CD4-positive, alpha-beta T cell treated with Interleukin-17A for 1 hour (primary cell): ENCODE measurements around the gene C10orf88.

Source experiments
- DNase-seq: peaks from one replicate; pipeline ENCODE4 v3.0.0-alpha.2; 2020

Gene C10orf88, protein sequence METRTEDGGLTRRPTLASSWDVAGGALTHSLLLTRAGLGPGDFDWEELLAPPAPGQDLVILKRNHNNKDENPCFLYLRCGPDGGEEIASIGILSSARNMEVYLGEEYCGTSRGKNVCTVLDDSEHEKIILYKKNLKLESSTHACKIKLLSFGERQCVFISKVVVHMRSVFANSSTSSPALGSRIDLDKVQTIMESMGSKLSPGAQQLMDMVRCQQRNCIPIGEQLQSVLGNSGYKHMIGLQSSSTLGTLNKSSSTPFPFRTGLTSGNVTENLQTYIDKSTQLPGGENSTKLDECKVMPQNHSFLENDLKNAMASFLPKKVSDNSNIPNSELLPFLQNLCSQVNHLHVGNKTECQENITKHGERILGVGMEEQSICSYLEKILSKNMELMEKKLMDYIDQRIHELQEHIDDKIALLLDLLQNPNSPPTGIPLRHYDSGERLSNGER

GRCh38 chr10:122953902-122954730, at the start of gene C10orf88:
C10orf88 (minus strand) TSS chr10:122954227; CDS start chr10:122954178, 49 bp downstream.
- DNase-seq, result peak; percentile 99

DNA sequence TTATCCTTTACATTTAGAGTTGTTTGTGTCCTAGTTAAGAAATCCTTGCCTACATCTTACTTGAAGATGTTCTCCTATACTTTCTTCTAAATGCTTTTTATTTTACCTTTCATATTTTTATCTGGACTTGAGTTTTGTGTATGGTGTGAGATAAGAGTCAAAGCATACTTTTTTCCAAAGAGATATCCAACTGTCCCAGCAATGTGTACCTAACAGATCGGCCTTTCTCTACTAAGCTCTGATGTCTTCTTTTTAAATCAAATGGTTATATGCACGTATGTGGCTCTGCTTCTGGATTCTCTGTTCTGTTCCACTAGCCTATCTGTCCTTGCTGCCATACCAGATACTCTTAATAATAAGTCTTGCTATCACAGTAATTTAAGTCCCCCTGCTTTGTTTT, 47.3 kb upstream of the C10orf88 start:
- no peak for DNase-seq

- no peak for DNase-seq
Measured at GRCh38 chr10:123000155-123000554, 46.1 kb upstream of the C10orf88 start.

DNA sequence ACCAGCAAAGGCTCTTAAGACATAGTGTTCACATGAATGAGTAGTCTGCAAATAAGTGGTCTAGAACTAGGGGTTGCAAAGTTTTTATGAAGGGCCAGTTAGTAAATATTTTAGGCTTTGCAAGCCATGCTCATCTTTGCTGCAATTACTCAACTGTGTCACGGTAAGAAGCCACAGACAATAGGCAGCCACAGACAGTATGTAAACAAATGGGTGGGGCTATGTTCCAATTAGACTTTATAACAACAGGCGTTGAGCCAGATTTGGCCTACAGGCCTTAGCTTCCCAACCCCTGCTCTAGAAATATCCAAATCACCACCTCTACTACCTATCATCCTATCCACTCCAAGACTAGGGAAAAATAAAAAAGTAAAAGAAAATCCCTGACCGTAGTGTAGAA, 45.3 kb upstream of the C10orf88 start:
- no peak for DNase-seq

DNA sequence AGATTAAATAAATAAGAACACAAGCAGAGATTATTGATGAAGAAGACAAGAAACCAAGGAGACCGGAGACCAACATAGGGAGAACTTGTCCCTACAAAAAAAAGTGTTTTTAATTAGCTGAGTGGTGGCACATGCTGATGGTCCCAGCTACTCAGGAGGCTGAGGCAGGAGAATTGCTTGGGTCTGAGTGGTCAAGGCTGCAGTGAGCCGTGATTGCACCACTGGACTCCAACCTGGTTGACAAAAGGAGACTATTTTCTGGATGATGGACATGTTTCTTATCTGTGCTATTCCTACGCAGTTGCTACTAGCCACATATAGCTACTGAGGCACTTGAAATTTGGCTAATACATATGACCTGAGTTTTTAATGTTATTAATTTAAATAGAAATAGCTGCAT, 44.9 kb upstream of the C10orf88 start:
- no peak for DNase-seq

GRCh38 chr10:122998360-122998917, 44.4 kb upstream of the C10orf88 start:
- DNase-seq, result no peak

DNA sequence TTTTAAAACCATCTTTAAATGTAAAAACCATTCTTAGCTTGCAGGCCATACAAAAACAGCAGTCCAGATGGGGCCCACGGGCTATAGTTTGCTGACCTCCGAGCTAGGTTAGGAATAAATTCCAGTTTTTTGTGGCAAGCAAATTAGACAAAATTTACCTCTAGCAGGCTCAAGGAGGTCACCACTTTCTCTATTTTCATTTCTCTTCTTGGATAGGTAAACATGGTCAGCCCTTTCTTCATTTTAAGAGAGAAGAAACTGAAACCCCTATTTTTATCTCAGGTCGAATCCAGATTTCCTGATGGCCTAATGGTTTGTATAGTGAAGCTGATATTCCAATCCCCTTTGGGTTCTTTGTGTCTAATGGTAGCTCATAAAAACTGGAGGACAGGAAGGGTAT, 43.8 kb upstream of the C10orf88 start:
- DNase-seq, result no peak

GRCh38 chr10:122995936-122996335, 41.9 kb upstream of the C10orf88 start:
- no peak for DNase-seq

DNA sequence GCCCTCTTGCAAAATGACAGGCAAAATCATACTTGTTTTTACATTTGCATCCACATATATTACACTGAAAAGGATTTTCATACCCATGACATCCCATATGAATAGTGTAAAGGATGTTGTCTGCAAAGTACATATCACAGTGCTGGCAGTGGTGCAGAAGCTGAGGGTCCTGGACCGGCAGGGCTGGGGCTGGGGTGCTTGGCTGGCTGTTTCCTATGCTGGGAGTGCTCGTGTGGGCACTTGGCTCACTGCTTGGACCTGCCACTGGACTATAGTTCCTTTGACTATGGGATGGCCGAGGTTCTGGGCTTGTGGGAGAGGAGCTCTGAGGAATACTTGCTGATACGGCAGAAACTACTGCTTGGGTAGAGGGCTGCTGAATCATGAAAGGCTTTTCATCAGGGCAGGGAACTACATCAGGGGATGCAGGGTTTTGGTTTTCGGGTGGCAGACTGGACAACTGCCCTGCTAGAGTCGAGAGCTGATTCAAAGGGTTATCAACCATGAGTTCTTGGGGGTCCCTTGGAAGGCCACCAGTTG, 39.8 kb upstream of the C10orf88 start:
- no peak for DNase-seq

- no peak for DNase-seq
Measured at GRCh38 chr10:122992031-122992585, 38.1 kb upstream of the C10orf88 start.

DNA sequence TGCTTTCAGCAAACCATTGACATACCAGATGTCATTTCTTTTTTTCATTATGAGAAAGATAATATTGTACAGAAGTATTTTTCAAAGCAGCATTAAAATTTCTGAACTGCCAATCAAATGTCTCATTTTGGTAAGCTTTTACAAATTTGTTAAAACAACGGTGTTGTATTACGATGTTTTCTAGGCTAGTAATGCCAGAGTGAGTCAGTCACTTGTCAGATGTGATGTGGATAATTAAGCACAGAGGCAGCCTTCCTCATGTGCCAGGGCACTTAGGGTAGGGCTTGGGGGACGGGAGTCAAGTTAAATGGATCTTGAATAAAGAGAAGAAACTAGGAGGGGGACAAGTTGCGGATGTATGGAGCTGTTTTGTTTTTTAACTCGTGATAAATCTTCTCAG, 36.3 kb upstream of the C10orf88 start:
- no peak for DNase-seq

DNA sequence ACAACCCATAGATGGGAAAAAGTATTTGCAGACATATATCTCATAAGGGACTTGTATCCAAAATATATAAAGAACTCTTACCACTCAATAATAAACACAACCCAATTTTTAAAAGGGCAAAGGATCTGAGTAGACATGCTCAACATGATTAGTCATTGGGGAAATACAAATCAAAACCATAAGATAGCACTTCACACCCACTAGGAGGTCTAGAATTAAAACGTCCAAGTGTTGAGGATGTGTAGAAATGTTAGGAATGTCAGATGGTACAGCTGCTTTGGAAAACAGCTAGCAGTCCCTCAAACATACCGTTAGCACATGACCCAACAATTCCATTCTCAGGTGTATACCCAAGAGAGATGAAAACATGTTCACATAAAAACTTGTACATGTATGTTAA, 34.5 kb upstream of the C10orf88 start:
- no peak for DNase-seq

GRCh38 chr10:122986335-122986734, 32.3 kb upstream of the C10orf88 start:
- no peak for DNase-seq

DNA sequence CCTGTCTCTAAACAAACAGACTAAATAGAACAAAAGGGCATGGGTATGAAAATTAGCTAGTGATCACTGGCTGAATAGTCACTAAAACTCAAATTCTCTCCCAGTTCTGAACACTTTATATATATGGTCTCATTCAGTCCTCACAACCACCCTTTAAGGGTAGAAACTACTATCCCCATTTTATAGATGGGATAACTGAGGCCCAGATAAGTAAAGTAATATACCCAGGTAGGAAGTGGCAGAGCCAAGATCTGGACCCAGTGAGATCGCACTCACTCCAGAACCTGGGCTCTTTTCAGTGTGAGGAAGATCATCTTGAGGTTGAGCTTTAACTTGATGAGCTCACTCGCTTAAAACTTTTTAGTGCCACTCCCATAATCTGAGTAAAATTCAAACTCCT, 30.7 kb upstream of the C10orf88 start:
- no peak for DNase-seq

GRCh38 chr10:122983898-122984297, 29.9 kb upstream of the C10orf88 start:
- DNase-seq, result no peak

DNA sequence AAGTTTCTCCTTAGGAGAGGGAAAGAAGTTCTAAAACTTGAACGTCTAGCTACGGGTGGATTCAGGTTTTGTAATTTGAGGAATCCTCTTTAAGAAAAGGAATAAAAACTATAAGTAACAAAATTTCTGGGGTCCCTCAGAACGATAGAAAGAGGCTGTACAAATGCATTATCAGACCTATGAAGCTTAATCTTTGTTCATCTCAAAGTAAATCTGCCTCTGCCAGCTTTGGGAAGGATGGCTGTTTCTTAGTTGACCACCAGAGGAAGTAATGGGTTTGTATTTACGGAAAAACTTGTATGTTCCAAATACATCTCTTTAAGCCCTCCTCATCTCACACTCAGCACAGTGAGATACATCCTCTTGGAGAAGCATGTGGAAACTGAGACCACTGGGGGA, 27.0 kb upstream of the C10orf88 start:
- DNase-seq, result peak; percentile 10

- peak; percentile 92 for DNase-seq
Measured at GRCh38 chr10:122980209-122981065, 26.4 kb upstream of the C10orf88 start, which contains the start of gene PSTK. PSTK (plus strand) TSS chr10:122980401; CDS start chr10:122980480, 79 bp downstream.

DNA sequence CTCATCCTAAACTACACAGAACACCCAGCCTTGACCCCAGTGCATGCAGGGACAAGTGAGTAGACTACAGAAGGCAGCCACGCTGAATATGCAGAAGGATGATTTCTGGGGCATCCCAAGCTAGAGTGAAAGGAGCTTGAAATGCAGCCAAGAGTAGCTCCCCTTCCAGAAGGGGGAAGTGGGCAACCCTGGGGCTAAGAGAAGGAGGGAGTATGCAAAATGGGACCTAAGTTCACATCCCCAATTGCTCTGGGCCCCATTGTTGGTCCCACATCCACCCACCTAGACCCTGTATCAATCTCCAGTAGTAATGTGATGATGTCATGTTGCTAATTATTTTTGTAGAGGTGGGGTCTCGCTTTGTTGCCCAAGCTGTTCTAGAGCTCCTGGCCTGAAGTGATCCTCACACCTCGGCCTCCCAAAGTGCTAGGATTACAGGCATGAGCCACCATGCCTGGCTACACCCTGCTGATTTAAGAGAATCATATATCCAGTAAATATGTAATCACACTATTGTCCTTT, 20.6 kb upstream of the C10orf88 start:
- DNase-seq, result no peak

GRCh38 chr10:122974023-122974422, 20.0 kb upstream of the C10orf88 start:
- no peak for DNase-seq

GRCh38 chr10:122968698-122969097, 14.7 kb upstream of the C10orf88 start:
- DNase-seq, result no peak

GRCh38 chr10:122966879-122967278, 12.9 kb upstream of the C10orf88 start:
- no peak for DNase-seq

GRCh38 chr10:122962405-122962804, 8.4 kb upstream of the C10orf88 start:
- DNase-seq, result no peak
